ENCODE results near the gene IPO9.

DNA sequence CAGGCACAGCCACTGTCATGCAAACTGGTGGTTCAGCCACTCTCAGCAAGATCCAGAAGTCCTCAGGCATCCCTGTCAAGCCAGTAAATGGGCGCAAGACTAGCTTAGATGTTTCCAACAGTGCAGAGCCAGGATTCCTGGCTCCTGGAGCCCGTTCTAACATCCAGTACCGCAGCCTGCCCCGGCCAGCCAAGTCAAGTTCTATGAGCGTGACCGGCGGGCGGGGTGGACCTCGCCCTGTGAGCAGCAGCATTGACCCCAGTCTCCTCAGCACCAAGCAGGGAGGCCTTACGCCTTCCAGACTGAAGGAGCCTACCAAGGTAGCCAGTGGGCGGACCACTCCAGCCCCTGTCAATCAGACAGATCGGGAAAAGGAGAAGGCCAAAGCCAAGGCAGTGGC, 46.6 kb upstream of the IPO9 start:
- no peak for TF ChIP-seq CTCF (IDR thresholded peaks at IDR 0.05 in 2 of 3, conservative IDR thresholded peaks at IDR 0.05 in 1 of 3; ENCODE audit: control insufficient read depth in 2 of 3, extremely low read depth in 1 of 3, insufficient read depth in 1 of 3, low read depth in 3 of 3, low read length in 3 of 3)
- no peak for TF ChIP-seq POLR2A (IDR thresholded peaks at IDR 0.05; ENCODE audit: low read depth, low read length)
- TF ChIP-seq YY1 (IDR thresholded peaks at IDR 0.05; ENCODE audit: low read depth, low read length): no peak
- TF ChIP-seq JUND (IDR thresholded peaks at IDR 0.05; ENCODE audit: low read depth, low read length): no peak
- TF ChIP-seq HDAC2 (IDR thresholded peaks at IDR 0.05): no peak
- no peak for TF ChIP-seq NBN (IDR thresholded peaks at IDR 0.05)
- no peak for TF ChIP-seq POLR2AphosphoS5 (IDR thresholded peaks at IDR 0.05; ENCODE audit: low read length)
- TF ChIP-seq CREB1 (IDR thresholded peaks at IDR 0.05; ENCODE audit: low read depth): no peak
- TF ChIP-seq EZH2 (IDR thresholded peaks at IDR 0.05; ENCODE audit: borderline replicate concordance, control insufficient read depth, low read depth, low read length): no peak
- no peak for TF ChIP-seq TAF1 (IDR thresholded peaks at IDR 0.05; ENCODE audit: borderline replicate concordance, low read depth, low read length)
- TF ChIP-seq POLR2AphosphoS2 (IDR thresholded peaks at IDR 0.05; ENCODE audit: low read depth, low read length): no peak
- no peak for TF ChIP-seq BHLHE40 (IDR thresholded peaks at IDR 0.05; ENCODE audit: borderline replicate concordance in 1 of 2, low read depth in 2 of 2, low read length in 1 of 2)
- TF ChIP-seq BACH1 (IDR thresholded peaks at IDR 0.05; ENCODE audit: borderline replicate concordance): no peak
- TF ChIP-seq, protein P1, sequence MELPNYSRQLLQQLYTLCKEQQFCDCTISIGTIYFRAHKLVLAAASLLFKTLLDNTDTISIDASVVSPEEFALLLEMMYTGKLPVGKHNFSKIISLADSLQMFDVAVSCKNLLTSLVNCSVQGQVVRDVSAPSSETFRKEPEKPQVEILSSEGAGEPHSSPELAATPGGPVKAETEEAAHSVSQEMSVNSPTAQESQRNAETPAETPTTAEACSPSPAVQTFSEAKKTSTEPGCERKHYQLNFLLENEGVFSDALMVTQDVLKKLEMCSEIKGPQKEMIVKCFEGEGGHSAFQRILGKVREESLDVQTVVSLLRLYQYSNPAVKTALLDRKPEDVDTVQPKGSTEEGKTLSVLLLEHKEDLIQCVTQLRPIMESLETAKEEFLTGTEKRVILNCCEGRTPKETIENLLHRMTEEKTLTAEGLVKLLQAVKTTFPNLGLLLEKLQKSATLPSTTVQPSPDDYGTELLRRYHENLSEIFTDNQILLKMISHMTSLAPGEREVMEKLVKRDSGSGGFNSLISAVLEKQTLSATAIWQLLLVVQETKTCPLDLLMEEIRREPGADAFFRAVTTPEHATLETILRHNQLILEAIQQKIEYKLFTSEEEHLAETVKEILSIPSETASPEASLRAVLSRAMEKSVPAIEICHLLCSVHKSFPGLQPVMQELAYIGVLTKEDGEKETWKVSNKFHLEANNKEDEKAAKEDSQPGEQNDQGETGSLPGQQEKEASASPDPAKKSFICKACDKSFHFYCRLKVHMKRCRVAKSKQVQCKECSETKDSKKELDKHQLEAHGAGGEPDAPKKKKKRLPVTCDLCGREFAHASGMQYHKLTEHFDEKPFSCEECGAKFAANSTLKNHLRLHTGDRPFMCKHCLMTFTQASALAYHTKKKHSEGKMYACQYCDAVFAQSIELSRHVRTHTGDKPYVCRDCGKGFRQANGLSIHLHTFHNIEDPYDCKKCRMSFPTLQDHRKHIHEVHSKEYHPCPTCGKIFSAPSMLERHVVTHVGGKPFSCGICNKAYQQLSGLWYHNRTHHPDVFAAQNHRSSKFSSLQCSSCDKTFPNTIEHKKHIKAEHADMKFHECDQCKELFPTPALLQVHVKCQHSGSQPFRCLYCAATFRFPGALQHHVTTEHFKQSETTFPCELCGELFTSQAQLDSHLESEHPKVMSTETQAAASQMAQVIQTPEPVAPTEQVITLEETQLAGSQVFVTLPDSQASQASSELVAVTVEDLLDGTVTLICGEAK (IDR thresholded peaks at IDR 0.05; ENCODE audit: borderline replicate concordance): no peak

Measured in GM12878 (cell line).